Measurements from ENCODE around the gene GSK3A.

GSK3A gene

GRCh38 chr19:42242512-42243409 is at the start of gene GSK3A:
GSK3A (minus strand) TSS chr19:42242602; CDS start chr19:42242465, 137 bp downstream.
- Histone ChIP-seq H3K4me3 (peak within 1 kb of the TSS; percentile 58 to 87 (median 79)), H3K27ac (peak within 1 kb of the TSS; percentile 83 to 98 (median 92))

- no peak overlapping the region for H3K27ac ChIP-seq
- H3K4me3 ChIP-seq, result no peak overlapping the region
Measured at GRCh38 chr19:42291435-42291810, 49.0 kb upstream of the GSK3A start.

GRCh38 chr19:42290523-42291434 is 48.4 kb upstream of the GSK3A start:
- no peak overlapping the region for H3K4me3 ChIP-seq

GRCh38 chr19:42290136-42290522 is 47.7 kb upstream of the GSK3A start:
- H3K27ac ChIP-seq, result peak overlapping the region in 1 of 21 experiments; percentile 15
- no peak overlapping the region for H3K4me3 ChIP-seq

More at GRCh38 chr19:42290523-42291434, 48.4 kb upstream of the GSK3A start:
- H3K27ac ChIP-seq, result peak overlapping the region in 1 of 21 experiments; percentile 15

- no peak overlapping the region for H3K27ac ChIP-seq
- H3K4me3 ChIP-seq, result no peak overlapping the region
Measured at GRCh38 chr19:42289556-42290041, 47.2 kb upstream of the GSK3A start.

GRCh38 chr19:42288881-42289555 is 46.6 kb upstream of the GSK3A start:
- H3K27ac ChIP-seq, result no peak overlapping the region
- H3K4me3 ChIP-seq, result no peak overlapping the region

- no peak overlapping the region for H3K4me3 ChIP-seq
- H3K27ac ChIP-seq, result no peak overlapping the region
Measured at GRCh38 chr19:42288387-42288786, 46.0 kb upstream of the GSK3A start.

GRCh38 chr19:42287827-42288107 is 45.4 kb upstream of the GSK3A start:
- no peak overlapping the region for H3K4me3 ChIP-seq
- H3K27ac ChIP-seq, result peak overlapping the region in 1 of 21 experiments; percentile 34

GRCh38 chr19:42287017-42287826 is 44.8 kb upstream of the GSK3A start:
- Histone ChIP-seq H3K4me3 (no peak overlapping the region), H3K27ac (peak overlapping the region in 10 of 21 experiments; percentile 13 to 89 (median 77))

- Histone ChIP-seq H3K4me3 (peak overlapping the region in 1 of 7 experiments; percentile 62), H3K27ac (peak overlapping the region in 17 of 21 experiments; percentile 28 to 89 (median 75))
Measured at GRCh38 chr19:42286349-42287016, 44.1 kb upstream of the GSK3A start.

- Histone ChIP-seq H3K27ac (peak overlapping the region in 17 of 21 experiments; percentile 28 to 89 (median 75)), H3K4me3 (peak overlapping the region in 2 of 7 experiments; percentile 45 to 62)
Measured at GRCh38 chr19:42285988-42286348, 43.6 kb upstream of the GSK3A start.

- H3K27ac ChIP-seq, result peak overlapping the region in 19 of 21 experiments; percentile 46 to 89 (median 73)
- peak overlapping the region in 4 of 7 experiments; percentile 45 to 66 (median 57) for H3K4me3 ChIP-seq
Measured at GRCh38 chr19:42285541-42285941, 43.1 kb upstream of the GSK3A start.

GRCh38 chr19:42284591-42285341 is 42.4 kb upstream of the GSK3A start:
- Histone ChIP-seq H3K4me3 (peak overlapping the region; percentile 38 to 66 (median 47)), H3K27ac (peak overlapping the region in 20 of 21 experiments; percentile 46 to 89 (median 73))

- peak overlapping the region in 17 of 21 experiments; percentile 68 to 99 (median 89) for H3K27ac ChIP-seq
Measured at GRCh38 chr19:42284066-42284501, 41.7 kb upstream of the GSK3A start.

GRCh38 chr19:42283188-42284065 is 41.0 kb upstream of the GSK3A start:
- H3K27ac ChIP-seq, result peak overlapping the region; percentile 81 to 99 (median 92)

More at GRCh38 chr19:42284066-42284501, 41.7 kb upstream of the GSK3A start:
- peak overlapping the region in 6 of 7 experiments; percentile 17 to 66 (median 46) for H3K4me3 ChIP-seq

GRCh38 chr19:42282819-42283187 is 40.4 kb upstream of the GSK3A start:
- Histone ChIP-seq H3K27ac (peak overlapping the region in 20 of 21 experiments; percentile 83 to 99 (median 92)), H3K4me3 (peak overlapping the region in 1 of 7 experiments; percentile 17)

More at GRCh38 chr19:42283188-42284065, 41.0 kb upstream of the GSK3A start:
- peak overlapping the region; percentile 17 to 66 (median 44) for H3K4me3 ChIP-seq

Measured in skin epidermis (tissue), 12 donors.